ENCODE results near the gene HRAS. TPM values are rescaled to one million over a fixed set of nuclear protein-coding genes. Genes with fewer than 3 reads are reported as not detected.

HRAS gene
- total RNA-seq, 4 donors from 2014 or later: 56.7 to 106 (median 85.2) TPM

DNA sequence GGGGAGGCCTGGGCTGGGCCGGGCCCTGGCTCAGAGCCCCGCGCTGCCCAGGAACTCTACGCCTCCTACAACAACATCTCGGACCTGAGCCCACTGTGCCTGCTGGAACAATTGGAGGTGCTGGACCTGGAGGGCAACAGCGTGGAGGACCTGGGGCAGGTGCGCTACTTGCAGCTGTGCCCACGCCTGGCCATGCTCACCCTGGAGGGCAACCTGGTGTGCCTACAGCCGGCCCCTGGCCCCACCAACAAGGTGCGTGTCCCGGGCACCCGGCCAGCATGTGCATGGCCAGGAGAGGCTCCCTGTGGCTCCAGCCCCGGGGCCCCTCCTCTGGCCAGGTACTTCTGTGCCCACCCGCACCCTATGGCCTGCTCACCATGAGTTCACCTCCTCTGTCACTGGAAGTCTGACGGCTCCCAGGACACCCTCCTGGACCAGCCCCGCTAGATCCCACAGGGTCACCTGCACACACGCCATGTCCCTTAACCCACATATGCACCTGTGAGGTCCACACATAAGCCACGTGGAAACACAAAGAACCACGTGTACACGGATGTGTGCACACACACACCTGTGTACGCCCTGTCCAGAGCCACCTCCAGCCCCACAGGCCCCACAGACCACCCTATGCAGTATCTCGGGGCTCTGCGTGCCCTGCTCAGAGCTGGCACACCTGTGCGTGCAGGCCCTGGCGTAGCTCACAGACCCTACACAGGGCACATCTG, 14.8 kb upstream of the HRAS start:
- DNase-seq: no peak
- Histone ChIP-seq H3K4me3 (no peak overlapping the region), H3K27me3 (peaks cover 0 to 50% (median 0%) of the 10 kb centered on the region in 4 donors), H3K27ac (no peak overlapping the region), H3K9me3 (no peaks in the 10 kb centered on the region), H3K4me1 (peaks cover 8 to 14% (median 8%) of the 10 kb centered on the region in 3 donors), H3K36me3 (no peaks in the 10 kb centered on the region)
- TF ChIP-seq, protein P1, sequence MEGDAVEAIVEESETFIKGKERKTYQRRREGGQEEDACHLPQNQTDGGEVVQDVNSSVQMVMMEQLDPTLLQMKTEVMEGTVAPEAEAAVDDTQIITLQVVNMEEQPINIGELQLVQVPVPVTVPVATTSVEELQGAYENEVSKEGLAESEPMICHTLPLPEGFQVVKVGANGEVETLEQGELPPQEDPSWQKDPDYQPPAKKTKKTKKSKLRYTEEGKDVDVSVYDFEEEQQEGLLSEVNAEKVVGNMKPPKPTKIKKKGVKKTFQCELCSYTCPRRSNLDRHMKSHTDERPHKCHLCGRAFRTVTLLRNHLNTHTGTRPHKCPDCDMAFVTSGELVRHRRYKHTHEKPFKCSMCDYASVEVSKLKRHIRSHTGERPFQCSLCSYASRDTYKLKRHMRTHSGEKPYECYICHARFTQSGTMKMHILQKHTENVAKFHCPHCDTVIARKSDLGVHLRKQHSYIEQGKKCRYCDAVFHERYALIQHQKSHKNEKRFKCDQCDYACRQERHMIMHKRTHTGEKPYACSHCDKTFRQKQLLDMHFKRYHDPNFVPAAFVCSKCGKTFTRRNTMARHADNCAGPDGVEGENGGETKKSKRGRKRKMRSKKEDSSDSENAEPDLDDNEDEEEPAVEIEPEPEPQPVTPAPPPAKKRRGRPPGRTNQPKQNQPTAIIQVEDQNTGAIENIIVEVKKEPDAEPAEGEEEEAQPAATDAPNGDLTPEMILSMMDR (IDR thresholded peaks at IDR 0.05): no peak
- no peak for TF ChIP-seq POLR2A (IDR thresholded peaks at IDR 0.05)
- WGBS, 2 donors: 72 to 91% methylated on average over 6 to 10 of the region's 25 CpGs
- intact Hi-C loops (cut with DNase I): no loop called here

- H3K36me3 ChIP-seq: no peaks in the 10 kb centered on the region
- peaks cover 0 to 8% (median 0%) of the 10 kb centered on the region in 3 donors for H3K4me1 ChIP-seq
- peaks cover 0 to 37% (median 0%) of the 10 kb centered on the region in 4 donors for H3K27me3 ChIP-seq
- TF ChIP-seq, protein P1 (IDR thresholded peaks at IDR 0.05): no peak
- TF ChIP-seq POLR2A (IDR thresholded peaks at IDR 0.05): no peak
- intact Hi-C loops (cut with DNase I): no loop called here
- H3K4me3 ChIP-seq: no peak overlapping the region
- H3K27ac ChIP-seq: no peak overlapping the region
- DNase-seq: no peak
- no peaks in the 10 kb centered on the region for H3K9me3 ChIP-seq
- 79 to 81% methylated on average over 18 to 25 of the region's 32 CpGs for WGBS, 2 donors
Observed at GRCh38 chr11:548700-549603, 13.6 kb upstream of the HRAS start.

DNA sequence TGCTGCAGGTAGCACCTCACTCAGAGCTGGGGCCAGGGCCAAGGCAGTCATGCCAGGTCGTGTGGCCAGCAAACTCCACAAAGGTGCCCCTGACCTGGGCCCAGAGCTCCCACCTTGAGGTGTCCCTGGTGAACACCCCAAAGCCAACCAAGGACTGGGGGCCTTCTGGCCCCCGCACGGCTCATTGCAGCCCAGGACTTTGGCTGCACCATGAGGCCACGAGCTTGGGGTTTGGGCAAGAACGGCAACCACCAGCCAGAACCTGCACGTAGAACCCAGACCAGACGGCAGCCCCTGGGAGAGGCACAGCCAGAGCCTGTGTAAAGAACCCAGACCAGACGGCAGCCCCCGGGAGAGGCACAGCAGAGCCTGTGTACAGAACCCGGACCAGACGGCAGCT, 9.8 kb upstream of the HRAS start:
- no peaks in the 10 kb centered on the region for H3K27me3 ChIP-seq
- TF ChIP-seq POLR2A (IDR thresholded peaks at IDR 0.05): no peak
- TF ChIP-seq, protein P1 (IDR thresholded peaks at IDR 0.05): no peak
- no peaks in the 10 kb centered on the region for H3K36me3 ChIP-seq
- no peak for DNase-seq
- intact Hi-C loops (cut with DNase I): no loop called here
- no peak overlapping the region for H3K4me3 ChIP-seq
- WGBS, 2 donors: 77 to 100% methylated on average over 1 to 4 of the region's 11 CpGs
- peaks cover 0 to 8% (median 0%) of the 10 kb centered on the region in 3 donors for H3K4me1 ChIP-seq
- no peak overlapping the region for H3K27ac ChIP-seq
- no peaks in the 10 kb centered on the region for H3K9me3 ChIP-seq

GRCh38 chr11:544817-545166, 9.4 kb upstream of the HRAS start:
- H3K4me3 ChIP-seq: no peak overlapping the region
- intact Hi-C loops (cut with DNase I): no loop called here
- H3K36me3 ChIP-seq: no peaks in the 10 kb centered on the region
- no peak overlapping the region for H3K27ac ChIP-seq
- no peaks in the 10 kb centered on the region for H3K9me3 ChIP-seq
- H3K27me3 ChIP-seq: no peaks in the 10 kb centered on the region
- no peak for DNase-seq
- peaks cover 0 to 8% (median 0%) of the 10 kb centered on the region in 3 donors for H3K4me1 ChIP-seq
- no peak for TF ChIP-seq POLR2A (IDR thresholded peaks at IDR 0.05)
- TF ChIP-seq, protein P1 (IDR thresholded peaks at IDR 0.05): no peak
- WGBS, 2 donors: 51 to 75% methylated on average over 2 to 3 of the region's 5 CpGs

DNA sequence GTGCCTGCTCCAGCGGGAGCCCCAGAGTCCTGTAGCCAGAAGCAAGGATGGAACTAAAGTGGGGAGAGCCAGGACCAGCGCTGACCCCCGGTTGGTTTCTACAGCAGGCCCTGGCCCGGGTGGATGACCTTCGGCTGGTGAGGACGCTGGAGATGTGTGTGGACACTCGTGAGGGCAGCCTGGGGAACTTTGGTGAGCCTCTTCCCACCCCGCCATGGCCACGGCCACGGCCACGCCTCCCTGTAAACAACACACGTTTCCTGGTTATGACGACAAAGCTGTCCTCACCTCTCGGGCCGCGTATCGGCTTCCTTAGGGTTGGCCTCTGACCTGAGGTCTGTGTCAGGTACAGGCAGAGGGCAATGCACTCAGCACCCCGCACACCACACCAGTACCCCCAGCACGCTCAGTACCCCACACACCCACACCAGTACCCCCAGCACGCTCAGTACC, 6.1 kb upstream of the HRAS start:
- H3K36me3 ChIP-seq: no peaks in the 10 kb centered on the region

More for the DNA sequence above, 6.1 kb upstream of the HRAS start:
- no peak overlapping the region for H3K4me3 ChIP-seq
- 90 to 93% methylated on average over 6 to 8 of the region's 20 CpGs for WGBS, 2 donors
- intact Hi-C loops (cut with DNase I): no loop called here
- H3K4me1 ChIP-seq: peaks cover 13 to 26% (median 15%) of the 10 kb centered on the region in 3 donors
- TF ChIP-seq, protein P1 (IDR thresholded peaks at IDR 0.05): no peak
- TF ChIP-seq POLR2A (IDR thresholded peaks at IDR 0.05): no peak
- H3K27ac ChIP-seq: no peak overlapping the region
- no peaks in the 10 kb centered on the region for H3K9me3 ChIP-seq
- no peak for DNase-seq
- H3K27me3 ChIP-seq: no peaks in the 10 kb centered on the region

Measured in esophagus squamous epithelium (tissue), 5 donors.